Spleen (tissue), 7 donors: ENCODE data around the gene KLK3.

ENCODE experiments used
- CTCF ChIP-seq, 11 experiments: fragments of 200-600 bp in 7 of 11; fragments of 450-650 bp in 4 of 11; sonication (generic) in 4 of 11; IDR thresholded peaks in 8 of 11; conservative IDR thresholded peaks in 3 of 11; 1 replicate in 7 of 11; 2 replicates in 4 of 11; pipeline versions ENCODE4 v1.4.0 to v1.8.0; 2016 to 2021; ENCODE audit warnings: antibody characterized with exemption in 11 of 11, inconsistent platforms in 4 of 11, mild to moderate bottlenecking in 1 of 11
- POLR2A ChIP-seq, 3 donors: fragments of 450-650 bp; IDR thresholded peaks; one replicate each; pipeline ENCODE4 v1.5.1; 2017; ENCODE audit warnings: antibody characterized with exemption in 3 of 3, mild to moderate bottlenecking in 1 of 3
- POLR2AphosphoS5 ChIP-seq, 3 donors: sonication (generic); formaldehyde crosslinking; IDR thresholded peaks; one replicate each; pipeline ENCODE4 v1.5.1; 2017; ENCODE audit warnings: antibody characterized with exemption in 3 of 3
- donor health status: DM: no; HTN: no; CAD: no; lungs with moderate emphysema.
- donor health status: DM: no; HTN: no; CAD: no.
- donor health status: DM: no; HTN: no; CAD: no.

- TF ChIP-seq POLR2A (IDR thresholded peaks at IDR 0.05) (no peak), POLR2AphosphoS5 (IDR thresholded peaks at IDR 0.05) (no peak), CTCF (IDR thresholded peaks at IDR 0.05 in 8 of 11, conservative IDR thresholded peaks at IDR 0.05 in 3 of 11) (no peak)
These were observed 45.9 kb upstream of the KLK3 start for GRCh38 chr19:50808856-50809255.
